ENCODE results near the gene NRARP.
"Not testable (repeated sequence)": the region's sequence is repeated elsewhere in the genome, so short reads cannot be mapped to it uniquely, and the experiment has no call there.

DNA sequence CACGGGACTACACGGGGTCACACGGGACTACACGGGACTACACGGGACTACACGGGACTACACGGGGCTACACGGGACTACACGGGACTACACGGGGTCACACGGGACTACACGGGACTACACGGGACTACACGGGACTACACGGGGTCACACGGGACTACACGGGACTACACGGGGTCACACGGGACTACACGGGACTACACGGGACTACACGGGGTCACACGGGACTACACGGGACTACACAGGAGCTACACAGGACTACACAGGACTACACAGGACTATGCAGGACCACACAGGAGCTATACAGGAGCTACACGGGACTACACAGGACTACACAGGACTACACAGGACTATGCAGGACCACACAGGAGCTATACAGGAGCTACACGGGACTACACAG is 27.5 kb upstream of the NRARP start:
- TF ChIP-seq, protein P1, sequence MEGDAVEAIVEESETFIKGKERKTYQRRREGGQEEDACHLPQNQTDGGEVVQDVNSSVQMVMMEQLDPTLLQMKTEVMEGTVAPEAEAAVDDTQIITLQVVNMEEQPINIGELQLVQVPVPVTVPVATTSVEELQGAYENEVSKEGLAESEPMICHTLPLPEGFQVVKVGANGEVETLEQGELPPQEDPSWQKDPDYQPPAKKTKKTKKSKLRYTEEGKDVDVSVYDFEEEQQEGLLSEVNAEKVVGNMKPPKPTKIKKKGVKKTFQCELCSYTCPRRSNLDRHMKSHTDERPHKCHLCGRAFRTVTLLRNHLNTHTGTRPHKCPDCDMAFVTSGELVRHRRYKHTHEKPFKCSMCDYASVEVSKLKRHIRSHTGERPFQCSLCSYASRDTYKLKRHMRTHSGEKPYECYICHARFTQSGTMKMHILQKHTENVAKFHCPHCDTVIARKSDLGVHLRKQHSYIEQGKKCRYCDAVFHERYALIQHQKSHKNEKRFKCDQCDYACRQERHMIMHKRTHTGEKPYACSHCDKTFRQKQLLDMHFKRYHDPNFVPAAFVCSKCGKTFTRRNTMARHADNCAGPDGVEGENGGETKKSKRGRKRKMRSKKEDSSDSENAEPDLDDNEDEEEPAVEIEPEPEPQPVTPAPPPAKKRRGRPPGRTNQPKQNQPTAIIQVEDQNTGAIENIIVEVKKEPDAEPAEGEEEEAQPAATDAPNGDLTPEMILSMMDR (IDR thresholded peaks at IDR 0.05 in 2 of 3, conservative IDR thresholded peaks at IDR 0.05 in 1 of 3; ENCODE audit: control insufficient read depth in 2 of 3, extremely low read depth in 1 of 3, insufficient read depth in 1 of 3, low read depth in 3 of 3, low read length in 3 of 3) = not testable (repeated sequence)
- TF ChIP-seq TCF12 (IDR thresholded peaks at IDR 0.05; ENCODE audit: low read depth, low read length) = not testable (repeated sequence)

Data from GM12878 (cell line).